WI38 (cell line): ENCODE measurements around the gene OAS3.

Experiments
- H3K4me3 ChIP-seq: 2 replicates; pipeline ENCODE4 v1.5.1; 2011; ENCODE audit warnings: low read depth, mild to moderate bottlenecking, control low read depth, low read length
- TF ChIP-seq, protein P1 (sequence below): IDR thresholded peaks from 2 replicates; pipeline ENCODE4 v1.5.1; 2012; ENCODE audit warnings: low read depth, mild to moderate bottlenecking, control low read depth, low read length

The OAS3 gene

GRCh38 chr12:113006206-113006605, 67.9 kb downstream of the OAS3 start:
- no peak overlapping the region for H3K4me3 ChIP-seq
- TF ChIP-seq, protein P1, sequence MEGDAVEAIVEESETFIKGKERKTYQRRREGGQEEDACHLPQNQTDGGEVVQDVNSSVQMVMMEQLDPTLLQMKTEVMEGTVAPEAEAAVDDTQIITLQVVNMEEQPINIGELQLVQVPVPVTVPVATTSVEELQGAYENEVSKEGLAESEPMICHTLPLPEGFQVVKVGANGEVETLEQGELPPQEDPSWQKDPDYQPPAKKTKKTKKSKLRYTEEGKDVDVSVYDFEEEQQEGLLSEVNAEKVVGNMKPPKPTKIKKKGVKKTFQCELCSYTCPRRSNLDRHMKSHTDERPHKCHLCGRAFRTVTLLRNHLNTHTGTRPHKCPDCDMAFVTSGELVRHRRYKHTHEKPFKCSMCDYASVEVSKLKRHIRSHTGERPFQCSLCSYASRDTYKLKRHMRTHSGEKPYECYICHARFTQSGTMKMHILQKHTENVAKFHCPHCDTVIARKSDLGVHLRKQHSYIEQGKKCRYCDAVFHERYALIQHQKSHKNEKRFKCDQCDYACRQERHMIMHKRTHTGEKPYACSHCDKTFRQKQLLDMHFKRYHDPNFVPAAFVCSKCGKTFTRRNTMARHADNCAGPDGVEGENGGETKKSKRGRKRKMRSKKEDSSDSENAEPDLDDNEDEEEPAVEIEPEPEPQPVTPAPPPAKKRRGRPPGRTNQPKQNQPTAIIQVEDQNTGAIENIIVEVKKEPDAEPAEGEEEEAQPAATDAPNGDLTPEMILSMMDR: no peak

GRCh38 chr12:113006641-113007040, 68.4 kb downstream of the OAS3 start:
- TF ChIP-seq, protein P1: no peak
- H3K4me3 ChIP-seq: no peak overlapping the region

- H3K4me3 ChIP-seq: no peak overlapping the region
- TF ChIP-seq, protein P1: no peak
These were observed 68.9 kb downstream of the OAS3 start for GRCh38 chr12:113007166-113007565.

- TF ChIP-seq, protein P1: no peak
- H3K4me3 ChIP-seq: no peak overlapping the region
These were observed 72.4 kb downstream of the OAS3 start for GRCh38 chr12:113010701-113011100.

DNA sequence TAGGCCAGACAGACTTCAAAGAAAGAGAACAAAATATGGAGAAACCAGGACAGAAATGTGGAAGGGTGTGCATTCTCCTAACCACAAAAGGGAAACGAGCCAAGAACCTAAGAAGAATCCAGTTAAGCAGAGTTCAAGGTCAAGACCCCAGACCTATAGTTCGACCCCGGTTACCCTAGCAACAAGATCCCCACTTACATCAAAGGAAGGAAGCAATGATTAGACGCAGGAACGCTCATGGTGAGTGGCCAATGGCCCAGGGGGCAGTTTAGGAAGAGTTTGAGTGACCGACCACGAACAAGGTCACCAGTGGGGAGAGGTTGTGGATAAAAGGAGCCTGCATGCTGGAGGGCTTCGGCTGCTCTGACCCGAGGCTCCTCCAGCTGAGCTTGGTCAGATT, 76.3 kb downstream of the OAS3 start:
- TF ChIP-seq, protein P1: no peak
- no peak overlapping the region for H3K4me3 ChIP-seq

GRCh38 chr12:113016796-113017195, 78.5 kb downstream of the OAS3 start:
- H3K4me3 ChIP-seq: no peak overlapping the region
- TF ChIP-seq, protein P1: no peak

GRCh38 chr12:113019025-113019424, 80.8 kb downstream of the OAS3 start:
- TF ChIP-seq, protein P1: no peak
- H3K4me3 ChIP-seq: no peak overlapping the region
